Measurements from ENCODE around the gene SCN2B.

DNA sequence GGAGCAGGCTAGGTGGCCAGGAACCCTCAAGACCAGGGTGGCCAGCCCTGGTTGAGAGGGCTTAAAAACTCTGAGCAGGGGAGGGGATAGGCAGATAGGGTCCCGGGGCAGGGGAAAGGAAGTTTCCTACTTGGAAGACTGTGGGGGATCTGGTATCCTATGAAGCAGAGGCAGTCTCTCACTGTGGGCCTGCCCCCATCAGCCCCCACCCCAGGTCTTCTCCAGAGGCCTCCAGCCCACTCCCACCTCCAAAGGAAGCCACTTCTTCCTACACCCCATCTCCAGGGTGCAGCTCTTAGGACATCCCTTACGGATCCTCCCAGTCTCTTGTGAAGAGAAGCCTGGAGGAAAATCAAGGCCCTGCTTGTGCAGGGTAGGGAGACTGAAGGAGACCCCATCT, 40.1 kb downstream of the SCN2B start:
- TF ChIP-seq, protein P1, sequence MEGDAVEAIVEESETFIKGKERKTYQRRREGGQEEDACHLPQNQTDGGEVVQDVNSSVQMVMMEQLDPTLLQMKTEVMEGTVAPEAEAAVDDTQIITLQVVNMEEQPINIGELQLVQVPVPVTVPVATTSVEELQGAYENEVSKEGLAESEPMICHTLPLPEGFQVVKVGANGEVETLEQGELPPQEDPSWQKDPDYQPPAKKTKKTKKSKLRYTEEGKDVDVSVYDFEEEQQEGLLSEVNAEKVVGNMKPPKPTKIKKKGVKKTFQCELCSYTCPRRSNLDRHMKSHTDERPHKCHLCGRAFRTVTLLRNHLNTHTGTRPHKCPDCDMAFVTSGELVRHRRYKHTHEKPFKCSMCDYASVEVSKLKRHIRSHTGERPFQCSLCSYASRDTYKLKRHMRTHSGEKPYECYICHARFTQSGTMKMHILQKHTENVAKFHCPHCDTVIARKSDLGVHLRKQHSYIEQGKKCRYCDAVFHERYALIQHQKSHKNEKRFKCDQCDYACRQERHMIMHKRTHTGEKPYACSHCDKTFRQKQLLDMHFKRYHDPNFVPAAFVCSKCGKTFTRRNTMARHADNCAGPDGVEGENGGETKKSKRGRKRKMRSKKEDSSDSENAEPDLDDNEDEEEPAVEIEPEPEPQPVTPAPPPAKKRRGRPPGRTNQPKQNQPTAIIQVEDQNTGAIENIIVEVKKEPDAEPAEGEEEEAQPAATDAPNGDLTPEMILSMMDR (conservative IDR thresholded peaks at IDR 0.05; ENCODE audit: low read length), result no peak
- TF ChIP-seq EZH2phosphoT487 (IDR thresholded peaks at IDR 0.05; ENCODE audit: borderline replicate concordance, low read depth, low read length), result no peak
